Smooth muscle cell (in vitro differentiated cells): ENCODE results near the gene NEK9. TPM values are rescaled to one million over a fixed set of nuclear protein-coding genes. Genes with fewer than 3 reads are reported as not detected.

ENCODE experiments used
- polyA plus RNA-seq: library from polyadenylated mRNA; unstranded; fragments of >200 nt; fragmentation: Nextera tagmentation; extraction: Ambion mirVana; gene quantifications from 2 replicates; pipeline ENCODE4 v1.2.1, GENCODE V29; 2016
- small RNA-seq: library from RNA; depleted of rRNA; stranded (forward); fragments of <200 nt; gene quantifications from one replicate; pipeline ENCODE3, GENCODE V24; 2014
- total RNA-seq: library from RNA; depleted of rRNA; stranded (reverse); fragments of >200 nt; gene quantifications from 2 replicates; pipeline ENCODE4 v1.2.3, GENCODE V29; 2014

Gene NEK9
- total and polyA plus RNA-seq, 2 experiments from 2014 or later: 12.4 to 17.8 TPM

Small RNAs within 50 kb of the gene (small RNA-seq; reads per million reads assigned to genes)
- 0.08 reads per million for gene HIF1AP1

Other genes starting within 250 kb of the NEK9 start
- 45.1 and 46.9 TPM in 2 replicates for gene DLST, start 245.1 kb downstream of the NEK9 start, total RNA-seq
- 4.9 and 7.8 TPM in 2 replicates for gene DLST, start 245.1 kb downstream of the NEK9 start, polyA plus RNA-seq
- 0.09 TPM in 1 of 2 replicates, not detected in the other for gene RPS6KL1, start 203.8 kb downstream of the NEK9 start, total RNA-seq
- gene RPS6KL1, start 203.8 kb downstream of the NEK9 start, polyA plus RNA-seq: not detected in 2 replicates
- 15.4 and 17.8 TPM in 2 replicates for gene PGF, start 171.5 kb downstream of the NEK9 start, total RNA-seq
- 30.6 and 32.2 TPM in 2 replicates for gene PGF, start 171.5 kb downstream of the NEK9 start, polyA plus RNA-seq
- gene EIF2B2, start 124.1 kb downstream of the NEK9 start, total RNA-seq: 38.0 and 47.4 TPM in 2 replicates
- gene EIF2B2, start 124.1 kb downstream of the NEK9 start, polyA plus RNA-seq: 64.3 and 71.2 TPM in 2 replicates
- gene MLH3, start 75.6 kb downstream of the NEK9 start, total RNA-seq: 18.9 and 23.5 TPM in 2 replicates
- gene MLH3, start 75.6 kb downstream of the NEK9 start, polyA plus RNA-seq: 9.6 and 11.5 TPM in 2 replicates
- gene ACYP1, start 63.0 kb downstream of the NEK9 start, total RNA-seq: 6.9 and 12.2 TPM in 2 replicates
- gene ACYP1, start 63.0 kb downstream of the NEK9 start, polyA plus RNA-seq: 14.9 and 17.3 TPM in 2 replicates
- 0.18 and 0.31 TPM in 2 replicates for gene ZC2HC1C, start 57.4 kb downstream of the NEK9 start, total RNA-seq
- 0.53 and 2.6 TPM in 2 replicates for gene ZC2HC1C, start 57.4 kb downstream of the NEK9 start, polyA plus RNA-seq
- gene TMED10, start 49.6 kb upstream of the NEK9 start, total RNA-seq: 566 and 645 TPM in 2 replicates
- gene TMED10, start 49.6 kb upstream of the NEK9 start, polyA plus RNA-seq: 403 and 473 TPM in 2 replicates
- 1,280 and 1,300 TPM in 2 replicates for gene FOS, start 151.8 kb upstream of the NEK9 start, total RNA-seq
- gene FOS, start 151.8 kb upstream of the NEK9 start, polyA plus RNA-seq: 1,543 and 1,567 TPM in 2 replicates